ENCODE results near the gene SYT10.
A peak's percentile ranks its signal among the peaks of the same experiment; 100 is the strongest.

SYT10 gene

DNA sequence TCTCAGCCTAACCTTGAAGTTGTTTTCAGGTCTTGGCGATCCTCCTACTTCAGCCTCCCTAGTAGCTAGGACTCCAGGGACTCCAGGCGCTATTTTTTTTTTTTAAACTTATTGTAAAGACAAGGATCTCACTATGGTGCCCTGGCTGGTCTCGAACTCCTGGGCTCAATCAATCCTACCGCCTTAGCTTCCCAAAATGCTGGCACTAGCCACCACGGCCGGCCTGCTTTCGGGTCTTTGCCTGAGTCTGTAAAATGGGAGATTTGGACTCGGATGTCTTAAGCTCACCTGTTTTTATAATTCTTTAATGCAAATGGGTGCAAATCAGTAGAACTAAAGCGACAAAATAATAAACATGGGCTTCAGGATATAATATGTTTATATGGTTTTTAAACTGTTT lies 858 bp upstream of the SYT10 start:
- TF ChIP-seq, protein P1, sequence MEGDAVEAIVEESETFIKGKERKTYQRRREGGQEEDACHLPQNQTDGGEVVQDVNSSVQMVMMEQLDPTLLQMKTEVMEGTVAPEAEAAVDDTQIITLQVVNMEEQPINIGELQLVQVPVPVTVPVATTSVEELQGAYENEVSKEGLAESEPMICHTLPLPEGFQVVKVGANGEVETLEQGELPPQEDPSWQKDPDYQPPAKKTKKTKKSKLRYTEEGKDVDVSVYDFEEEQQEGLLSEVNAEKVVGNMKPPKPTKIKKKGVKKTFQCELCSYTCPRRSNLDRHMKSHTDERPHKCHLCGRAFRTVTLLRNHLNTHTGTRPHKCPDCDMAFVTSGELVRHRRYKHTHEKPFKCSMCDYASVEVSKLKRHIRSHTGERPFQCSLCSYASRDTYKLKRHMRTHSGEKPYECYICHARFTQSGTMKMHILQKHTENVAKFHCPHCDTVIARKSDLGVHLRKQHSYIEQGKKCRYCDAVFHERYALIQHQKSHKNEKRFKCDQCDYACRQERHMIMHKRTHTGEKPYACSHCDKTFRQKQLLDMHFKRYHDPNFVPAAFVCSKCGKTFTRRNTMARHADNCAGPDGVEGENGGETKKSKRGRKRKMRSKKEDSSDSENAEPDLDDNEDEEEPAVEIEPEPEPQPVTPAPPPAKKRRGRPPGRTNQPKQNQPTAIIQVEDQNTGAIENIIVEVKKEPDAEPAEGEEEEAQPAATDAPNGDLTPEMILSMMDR (IDR thresholded peaks at IDR 0.05) = no peak
- Histone ChIP-seq H3K9ac (no peak overlapping the region), H3K27me3 (ENCODE audit: control insufficient read depth, insufficient read depth, low read length) (no peaks in the 10 kb centered on the region), H3K9me3 (ENCODE audit: control insufficient read depth, low read length) (no peaks in the 10 kb centered on the region), H2AFZ (no peak overlapping the region), H3K79me2 (no peaks in the 10 kb centered on the region), H3K4me2 (ENCODE audit: low read length) (no peak overlapping the region), H3K4me3 (ENCODE audit: low read depth, low read length) (no peak overlapping the region), H3K4me1 (no peaks in the 10 kb centered on the region), H3K27ac (no peak overlapping the region), H3K36me3 (ENCODE audit: control insufficient read depth, insufficient read depth, low read length) (no peaks in the 10 kb centered on the region)

DNA sequence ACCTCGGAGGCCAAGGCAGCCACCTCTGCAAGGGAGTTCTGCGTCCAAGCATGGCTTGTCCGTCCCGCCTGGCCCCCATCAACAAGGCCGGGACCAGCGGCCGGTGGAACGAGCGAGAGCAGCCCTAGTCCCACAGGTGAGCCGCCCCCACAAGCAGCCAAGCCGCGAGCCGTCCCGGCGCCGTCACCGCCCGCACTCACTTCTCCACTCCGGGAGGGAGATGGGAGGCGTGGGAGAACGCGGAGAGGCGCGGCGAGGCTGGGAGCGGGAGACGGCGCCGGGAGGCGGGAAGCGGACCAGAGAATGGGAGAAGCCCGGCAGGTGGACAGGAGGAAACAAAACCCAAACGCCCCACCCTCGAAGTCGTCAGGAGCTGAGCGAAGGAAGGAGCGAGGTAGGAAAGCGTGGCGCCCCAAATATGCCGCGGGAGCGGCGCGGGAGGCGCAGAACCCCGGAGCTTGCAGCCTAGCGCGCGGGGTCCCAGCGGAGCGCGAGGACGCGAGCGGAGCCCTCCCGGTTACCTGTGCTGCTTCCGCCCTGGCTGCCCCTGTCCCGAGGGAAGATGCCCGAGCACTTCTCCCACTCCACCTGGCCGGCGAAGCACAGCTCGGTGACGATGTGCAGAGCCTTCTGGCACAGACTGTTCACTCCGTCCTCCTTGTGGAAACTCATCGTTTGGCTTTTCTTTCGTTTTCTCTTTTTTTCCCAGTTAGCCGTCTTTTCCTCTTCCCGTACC lies 600 bp downstream of the SYT10 start:
- Histone ChIP-seq H3K9me3 (ENCODE audit: control insufficient read depth, low read length) (no peaks in the 10 kb centered on the region), H3K9ac (no peak overlapping the region), H3K27me3 (ENCODE audit: control insufficient read depth, insufficient read depth, low read length) (no peaks in the 10 kb centered on the region)

DNA sequence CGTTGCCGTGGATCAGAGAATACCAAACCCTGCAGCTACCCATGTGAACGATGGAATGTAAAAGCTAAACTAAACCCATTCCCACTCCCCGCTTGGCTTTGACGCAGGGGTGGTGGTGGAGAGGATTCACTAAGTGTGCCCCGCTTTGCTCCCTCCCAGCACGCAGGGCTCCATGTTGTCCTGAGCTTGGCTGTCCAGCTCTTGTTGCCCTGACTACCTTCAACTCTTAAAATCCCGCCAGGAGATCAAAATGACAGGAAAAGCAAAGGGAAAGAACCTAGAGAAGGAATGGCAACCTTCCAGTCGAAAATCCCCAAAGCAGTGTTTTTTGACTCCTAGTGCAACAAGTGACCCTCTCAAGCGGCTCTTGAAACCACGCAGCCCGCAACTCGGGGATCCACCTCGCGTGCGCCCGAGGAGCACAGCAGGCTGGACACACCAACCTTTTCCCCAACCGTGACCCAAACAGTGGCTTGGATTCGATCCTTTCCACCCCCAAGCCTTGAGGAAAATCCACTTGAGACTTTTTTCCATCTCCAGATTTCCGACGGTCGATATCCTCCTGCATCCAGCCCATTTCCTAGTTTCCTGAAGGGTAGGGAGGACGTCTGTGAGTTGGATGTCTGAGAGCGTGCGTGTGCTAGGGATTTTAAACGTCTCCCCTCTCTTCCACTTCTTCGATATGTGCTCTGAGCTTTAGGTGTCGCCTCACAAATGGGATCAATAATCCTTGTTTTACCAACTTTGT lies 1.4 kb downstream of the SYT10 start:
- Histone ChIP-seq H3K4me1 (no peaks in the 10 kb centered on the region), H2AFZ (no peak overlapping the region), H3K4me2 (ENCODE audit: low read length) (peak overlapping the region; percentile 87), H3K9me3 (ENCODE audit: control insufficient read depth, low read length) (no peaks in the 10 kb centered on the region), H3K27me3 (ENCODE audit: control insufficient read depth, insufficient read depth, low read length) (no peaks in the 10 kb centered on the region), H3K79me2 (no peaks in the 10 kb centered on the region), H3K27ac (no peak overlapping the region), H3K4me3 (ENCODE audit: low read depth, low read length) (peak overlapping the region; percentile 74), H3K36me3 (ENCODE audit: control insufficient read depth, insufficient read depth, low read length) (no peaks in the 10 kb centered on the region), H3K9ac (no peak overlapping the region)
- TF ChIP-seq, protein P1 (IDR thresholded peaks at IDR 0.05) = no peak

More for the DNA sequence above, 600 bp downstream of the SYT10 start:
- Histone ChIP-seq H3K4me3 (ENCODE audit: low read depth, low read length) (peak overlapping the region; percentile 74), H2AFZ (peak overlapping the region; percentile 48), H3K27ac (no peak overlapping the region), H3K36me3 (ENCODE audit: control insufficient read depth, insufficient read depth, low read length) (no peaks in the 10 kb centered on the region), H3K79me2 (no peaks in the 10 kb centered on the region), H3K4me1 (no peaks in the 10 kb centered on the region), H3K4me2 (ENCODE audit: low read length) (peak overlapping the region; percentile 87)
- TF ChIP-seq, protein P1 (IDR thresholded peaks at IDR 0.05) = no peak

DNA sequence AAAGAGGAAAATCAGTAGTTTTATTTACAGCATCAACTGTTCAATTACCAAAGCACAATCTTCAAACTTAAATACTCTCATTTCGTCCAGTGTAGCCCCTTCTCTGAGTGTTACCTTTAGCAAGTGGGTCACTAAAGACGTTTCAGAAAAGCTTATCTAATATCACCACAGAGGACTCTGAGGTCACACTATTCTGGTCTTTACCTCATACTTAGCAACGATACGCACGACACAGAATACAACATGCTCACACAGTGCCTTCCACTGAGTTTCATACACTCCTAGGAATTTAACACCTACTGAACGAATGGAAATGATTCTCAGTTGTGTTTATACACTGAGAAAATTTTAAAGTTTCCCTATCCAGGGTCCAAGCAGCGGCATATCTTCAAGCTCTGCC lies 2.0 kb downstream of the SYT10 start:
- Histone ChIP-seq H3K27me3 (ENCODE audit: control insufficient read depth, insufficient read depth, low read length) (no peaks in the 10 kb centered on the region), H3K9me3 (ENCODE audit: control insufficient read depth, low read length) (no peaks in the 10 kb centered on the region)
- TF ChIP-seq, protein P1 (IDR thresholded peaks at IDR 0.05) = no peak

More for the DNA sequence above, 2.0 kb downstream of the SYT10 start:
- H2AFZ ChIP-seq = no peak overlapping the region
- H3K4me2 ChIP-seq (ENCODE audit: low read length) = no peak overlapping the region
- no peak overlapping the region for H3K27ac ChIP-seq
- H3K4me3 ChIP-seq (ENCODE audit: low read depth, low read length) = no peak overlapping the region
- no peaks in the 10 kb centered on the region for H3K36me3 ChIP-seq (ENCODE audit: control insufficient read depth, insufficient read depth, low read length)
- H3K79me2 ChIP-seq = no peaks in the 10 kb centered on the region
- no peaks in the 10 kb centered on the region for H3K4me1 ChIP-seq
- H3K9ac ChIP-seq = no peak overlapping the region

Measured in parathyroid adenoma (tissue), 2 donors.